Tibial artery (tissue), 4 donors: Measurements from ENCODE around the gene ENAH.

ENCODE experiments used
- DNase-seq, 2 donors: peaks; one replicate each; pipeline ENCODE4 v3.0.0-alpha.2; 2019
- H3K27ac ChIP-seq, 2 donors: fragments of 200-600 bp; sonication (generic) in 1 of 2; 1 replicate in 1 of 2; 2 replicates in 1 of 2; pipeline ENCODE4 v1.5.1; 2018 to 2019; ENCODE audit warnings: mild to moderate bottlenecking in 1 of 2
- H3K27me3 ChIP-seq, 2 donors: fragments of 200-600 bp; sonication (generic) in 1 of 2; one replicate each; pipeline versions ENCODE4 v1.5.1 to v1.6.0; 2016 to 2019
- H3K36me3 ChIP-seq, 3 donors: fragments of 200-600 bp; sonication (generic) in 2 of 3; one replicate each; pipeline ENCODE4 v1.5.1; 2016 to 2019; ENCODE audit warnings: mild to moderate bottlenecking in 2 of 3
- H3K4me1 ChIP-seq, 4 donors: fragments of 200-600 bp; sonication (generic) in 2 of 4; 1 replicate in 3 of 4; 2 replicates in 1 of 4; pipeline ENCODE4 v1.5.1; 2016 to 2019
- H3K4me3 ChIP-seq, 2 donors: fragments of 200-600 bp; sonication (generic) in 1 of 2; 1 replicate in 1 of 2; 2 replicates in 1 of 2; pipeline ENCODE4 v1.5.1; 2018 to 2019; ENCODE audit warnings: mild to moderate bottlenecking in 2 of 2
- H3K9me3 ChIP-seq, 3 donors: fragments of 200-600 bp; sonication (generic) in 1 of 3; one replicate each; pipeline ENCODE4 v1.5.1; 2016 to 2019
- intact Hi-C: fragments of 100-400 bp; cut with DNase I; formaldehyde crosslinking; loops from one replicate; pipeline ENCODE4 v1.15.0; 2023; ENCODE audit warnings: low total_unique reads
- TF ChIP-seq, protein P1 (sequence below), 2 experiments: fragments of 200-600 bp in 1 of 2; fragments of 450-650 bp in 1 of 2; IDR thresholded peaks; one replicate each; pipeline ENCODE4 v1.5.1; 2017 to 2019; ENCODE audit warnings: antibody characterized with exemption in 2 of 2, mild to moderate bottlenecking in 1 of 2, moderate library complexity in 1 of 2

Gene ENAH

DNA sequence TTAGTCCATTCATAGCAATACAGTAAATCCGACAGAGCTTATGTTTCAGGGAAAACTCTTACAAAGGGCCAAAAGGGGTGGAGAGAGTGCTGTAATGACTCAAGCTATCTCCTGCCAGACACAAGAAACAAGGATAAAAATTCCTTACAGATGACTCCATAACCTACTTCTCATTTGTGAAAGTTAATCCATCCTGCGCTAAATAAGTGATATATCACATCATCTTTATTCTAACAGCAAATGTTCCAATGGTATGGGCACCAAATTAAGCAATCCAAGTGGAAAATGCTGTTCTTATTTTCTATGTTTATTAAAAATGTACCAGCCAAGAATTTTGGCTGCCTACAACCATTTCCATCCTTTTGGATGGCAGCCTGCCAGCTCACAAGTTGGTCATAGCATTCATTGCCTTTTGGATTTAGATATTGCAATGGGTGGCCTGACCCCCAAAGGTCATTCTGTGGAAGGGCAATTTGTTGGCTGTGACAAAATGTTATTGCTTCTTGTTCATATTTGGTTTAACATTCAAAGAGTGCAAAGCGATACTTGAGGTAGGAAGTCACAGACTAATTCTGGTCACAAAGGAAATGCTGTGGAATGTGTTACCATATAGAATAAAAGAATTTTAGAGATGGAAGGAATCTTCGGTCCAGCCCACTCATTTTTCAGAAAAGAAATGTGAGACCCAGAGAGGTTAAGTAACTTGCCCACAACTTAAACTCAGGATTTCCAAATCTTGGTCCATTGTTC lies 2.8 kb upstream of the ENAH start:
- peak overlapping the region in 1 of 2 donors; percentile 91 for H3K4me3 ChIP-seq
- H3K27ac ChIP-seq = peak overlapping the region; percentile 100
- DNase-seq = peak; percentile 62 to 76
- TF ChIP-seq, protein P1, sequence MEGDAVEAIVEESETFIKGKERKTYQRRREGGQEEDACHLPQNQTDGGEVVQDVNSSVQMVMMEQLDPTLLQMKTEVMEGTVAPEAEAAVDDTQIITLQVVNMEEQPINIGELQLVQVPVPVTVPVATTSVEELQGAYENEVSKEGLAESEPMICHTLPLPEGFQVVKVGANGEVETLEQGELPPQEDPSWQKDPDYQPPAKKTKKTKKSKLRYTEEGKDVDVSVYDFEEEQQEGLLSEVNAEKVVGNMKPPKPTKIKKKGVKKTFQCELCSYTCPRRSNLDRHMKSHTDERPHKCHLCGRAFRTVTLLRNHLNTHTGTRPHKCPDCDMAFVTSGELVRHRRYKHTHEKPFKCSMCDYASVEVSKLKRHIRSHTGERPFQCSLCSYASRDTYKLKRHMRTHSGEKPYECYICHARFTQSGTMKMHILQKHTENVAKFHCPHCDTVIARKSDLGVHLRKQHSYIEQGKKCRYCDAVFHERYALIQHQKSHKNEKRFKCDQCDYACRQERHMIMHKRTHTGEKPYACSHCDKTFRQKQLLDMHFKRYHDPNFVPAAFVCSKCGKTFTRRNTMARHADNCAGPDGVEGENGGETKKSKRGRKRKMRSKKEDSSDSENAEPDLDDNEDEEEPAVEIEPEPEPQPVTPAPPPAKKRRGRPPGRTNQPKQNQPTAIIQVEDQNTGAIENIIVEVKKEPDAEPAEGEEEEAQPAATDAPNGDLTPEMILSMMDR (IDR thresholded peaks at IDR 0.05) = no peak
- H3K27me3 ChIP-seq = no peaks in the 10 kb centered on the region
- H3K36me3 ChIP-seq = no peaks in the 10 kb centered on the region
- H3K4me1 ChIP-seq = peaks cover 0 to 54% (median 39%) of the 10 kb centered on the region in 4 donors
- intact Hi-C loops = loop anchor here (10.0 kb wide), 3 partner anchors 51 to 189 kb away; no protein-coding TSS in a partner anchor
- H3K9me3 ChIP-seq = no peaks in the 10 kb centered on the region

DNA sequence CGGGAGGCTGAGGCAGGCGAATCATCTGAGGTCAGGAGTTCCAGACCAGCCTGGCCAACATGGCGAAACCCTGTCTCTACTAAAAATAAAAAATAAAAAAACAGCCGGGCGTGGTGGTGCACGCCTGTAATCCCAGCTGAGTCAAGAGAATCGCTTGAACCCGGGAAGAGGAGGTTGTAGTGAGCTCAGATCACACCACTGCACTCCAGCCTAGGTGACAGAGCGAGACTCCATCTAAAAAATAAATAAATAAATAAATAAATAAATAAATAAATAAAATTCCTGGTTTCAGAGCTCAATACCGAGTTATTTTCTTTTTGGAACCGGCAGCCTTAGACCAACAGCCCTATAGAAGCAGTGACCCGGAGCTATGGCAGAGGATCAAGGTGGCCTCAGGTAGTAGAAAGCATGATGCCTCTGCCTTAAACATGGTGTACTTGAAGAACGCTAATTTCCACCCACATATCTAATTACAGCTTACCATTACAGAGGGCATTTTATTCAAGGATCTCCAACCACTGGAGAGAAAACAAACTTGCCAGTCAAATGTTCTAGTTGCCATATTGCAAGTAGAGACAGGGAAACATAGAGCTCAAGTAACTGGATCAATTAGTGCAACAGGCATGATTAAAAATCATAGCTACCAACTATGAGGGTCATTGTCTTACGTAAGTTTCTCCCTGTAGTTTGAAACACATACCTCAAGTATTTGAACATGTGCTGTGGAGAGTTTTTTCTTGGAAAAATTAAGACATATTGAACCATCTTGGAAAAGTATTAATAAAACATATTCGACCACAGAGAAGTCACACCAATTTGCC lies 2.0 kb upstream of the ENAH start:
- peak overlapping the region; percentile 91 to 99 for H3K4me3 ChIP-seq
- intact Hi-C loops = loop anchor here (10.0 kb wide), 3 partner anchors 50 to 190 kb away; no protein-coding TSS in a partner anchor

DNA sequence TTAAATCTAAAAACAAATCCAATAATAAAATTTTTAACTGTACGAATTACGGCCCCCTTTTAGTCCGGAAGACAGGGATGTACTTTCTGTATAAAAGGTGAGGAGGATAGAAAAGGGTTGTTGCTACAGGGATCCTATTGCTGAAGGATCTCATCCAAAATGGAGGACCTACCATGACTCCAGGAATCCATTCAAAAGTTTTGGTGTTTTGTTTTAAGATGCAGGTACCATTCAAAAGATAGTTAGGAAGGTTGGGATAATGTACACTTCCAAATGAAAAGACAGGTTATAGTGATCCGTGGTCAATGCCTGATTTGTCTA lies 1.3 kb upstream of the ENAH start:
- no peak for DNase-seq
- Histone ChIP-seq H3K4me1 (peaks cover 0 to 47% (median 38%) of the 10 kb centered on the region in 4 donors), H3K9me3 (no peaks in the 10 kb centered on the region), H3K36me3 (no peaks in the 10 kb centered on the region), H3K27me3 (no peaks in the 10 kb centered on the region), H3K4me3 (peak overlapping the region; percentile 91 to 99), H3K27ac (peak overlapping the region; percentile 100)
- intact Hi-C loops = loop anchor here (10.0 kb wide), 3 partner anchors 49 to 191 kb away; no protein-coding TSS in a partner anchor
- TF ChIP-seq, protein P1 (IDR thresholded peaks at IDR 0.05) = no peak

More for the DNA sequence above, 2.0 kb upstream of the ENAH start:
- DNase-seq = no peak
- peak overlapping the region; percentile 100 for H3K27ac ChIP-seq
- TF ChIP-seq, protein P1 (IDR thresholded peaks at IDR 0.05) = no peak
- H3K36me3 ChIP-seq = no peaks in the 10 kb centered on the region
- H3K9me3 ChIP-seq = no peaks in the 10 kb centered on the region
- H3K4me1 ChIP-seq = peaks cover 0 to 47% (median 36%) of the 10 kb centered on the region in 4 donors
- H3K27me3 ChIP-seq = no peaks in the 10 kb centered on the region

DNA sequence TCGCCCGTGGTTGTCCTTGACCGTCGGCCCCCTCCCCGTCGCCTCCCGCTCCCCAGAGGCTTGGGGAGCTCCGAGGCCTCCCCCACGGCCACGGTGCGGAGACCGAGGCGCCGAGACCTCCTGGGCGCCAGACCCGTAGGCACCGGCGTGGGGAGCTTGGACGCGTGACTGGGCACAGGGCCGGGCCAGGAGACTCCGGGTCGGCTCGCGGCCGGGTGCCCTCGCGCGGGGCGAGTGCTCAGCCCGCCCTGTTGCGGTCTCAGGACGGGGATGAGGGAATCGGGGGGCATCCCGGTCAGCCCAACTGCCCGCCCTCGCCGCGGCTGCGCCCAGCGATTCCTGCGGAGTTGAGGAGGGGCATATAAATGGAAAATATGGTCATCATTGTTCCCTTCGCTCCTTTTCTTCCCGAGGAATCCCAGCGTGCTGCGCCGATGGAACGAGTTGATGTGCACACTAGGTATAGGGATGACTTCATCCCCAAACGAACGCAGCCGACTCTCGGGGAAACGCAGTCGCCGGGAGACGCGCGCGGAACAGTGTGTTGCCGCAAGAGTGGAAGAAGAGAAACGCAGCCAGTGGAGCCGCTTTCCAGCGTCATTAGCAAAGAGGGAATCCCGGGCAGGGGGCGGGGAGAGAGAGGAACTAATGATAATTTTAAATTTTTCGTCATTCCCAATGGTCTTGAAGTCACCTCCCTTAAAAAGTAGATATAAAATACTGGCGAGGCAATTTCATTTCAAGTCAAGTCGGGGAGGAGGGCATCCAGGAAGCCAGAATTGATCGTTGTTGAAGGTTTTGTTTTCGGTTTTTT lies 747 bp upstream of the ENAH start:
- TF ChIP-seq, protein P1 (IDR thresholded peaks at IDR 0.05) = no peak
- H3K36me3 ChIP-seq = no peaks in the 10 kb centered on the region
- no peaks in the 10 kb centered on the region for H3K9me3 ChIP-seq
- H3K27ac ChIP-seq = peak overlapping the region; percentile 100
- peak; percentile 84 to 90 for DNase-seq
- intact Hi-C loops = loop anchor here (10.0 kb wide), 3 partner anchors 49 to 191 kb away; no protein-coding TSS in a partner anchor
- H3K4me1 ChIP-seq = peaks cover 0 to 48% (median 39%) of the 10 kb centered on the region in 4 donors
- H3K4me3 ChIP-seq = peak overlapping the region; percentile 91 to 99
- H3K27me3 ChIP-seq = no peaks in the 10 kb centered on the region
